GM21619 (cell line): ENCODE results near the gene PSMD1.

Source experiments
- ATAC-seq: cut with Tn5 transposase; IDR thresholded peaks from one replicate; pipeline ENCODE4 v1.9.1; 2021; ENCODE audit not compliant: unreplicated experiment

Gene PSMD1

GRCh38 chr2:231200805-231201474, 144.3 kb downstream of the PSMD1 start:
- no peak for ATAC-seq

- ATAC-seq, result no peak
Measured at GRCh38 chr2:231201475-231201814, 144.8 kb downstream of the PSMD1 start.

- ATAC-seq, result no peak
Measured at GRCh38 chr2:231203087-231203486, 146.4 kb downstream of the PSMD1 start.

GRCh38 chr2:231204146-231204545, 147.5 kb downstream of the PSMD1 start:
- ATAC-seq, result no peak

- no peak for ATAC-seq
Measured at GRCh38 chr2:231204581-231204980, 147.9 kb downstream of the PSMD1 start.

- no peak for ATAC-seq
Measured at GRCh38 chr2:231207734-231208133, 151.1 kb downstream of the PSMD1 start.

- no peak for ATAC-seq
Measured at GRCh38 chr2:231210782-231211181, 154.1 kb downstream of the PSMD1 start.

- ATAC-seq, result no peak
Measured at GRCh38 chr2:231211486-231211885, 154.8 kb downstream of the PSMD1 start.

- no peak for ATAC-seq
Measured at GRCh38 chr2:231212329-231212845, 155.7 kb downstream of the PSMD1 start.

- ATAC-seq, result no peak
Measured at GRCh38 chr2:231213931-231214642, 157.4 kb downstream of the PSMD1 start.

- no peak for ATAC-seq
Measured at GRCh38 chr2:231218366-231218765, 161.7 kb downstream of the PSMD1 start.

- no peak for ATAC-seq
Measured at GRCh38 chr2:231219289-231219688, 162.6 kb downstream of the PSMD1 start.

GRCh38 chr2:231221761-231222160, 165.1 kb downstream of the PSMD1 start:
- ATAC-seq, result no peak
